ENCODE data around the gene HOXD9. TPM values are rescaled to one million over a fixed set of nuclear protein-coding genes. Genes with fewer than 3 reads are reported as not detected.

The HOXD9 gene
- total RNA-seq, 1 experiment from 2014 or later, result not detected

- H3K9me3 Mint-ChIP-seq, result peaks cover 4 to 8% of the 10 kb centered on the region in 2 experiments; a peak in 4 of 5 replicates
Observed at GRCh38 chr2:176136374-176137251, 14.1 kb downstream of the HOXD9 start.

More at GRCh38 chr2:176136374-176137251, 14.1 kb downstream of the HOXD9 start:
- Histone ChIP-seq H4K20me1 (ENCODE audit: control insufficient read depth, insufficient read depth, insufficient read length) (no peaks in the 10 kb centered on the region), H3K4me1 (ENCODE audit: insufficient read depth, low read length) (no peaks in the 10 kb centered on the region; the same call in 1 of the 2 replicates), H3K23ac (ENCODE audit: insufficient read length, low read depth, low read length) (no peak overlapping the region), H3K9me3 (ENCODE audit: control insufficient read depth, low read depth, low read length) (no peaks in the 10 kb centered on the region), H3K23me2 (ENCODE audit: insufficient read length, low read depth, low read length, poor library complexity, severe bottlenecking) (peaks cover 8% of the 10 kb centered on the region), H3K27ac (ENCODE audit: insufficient read length, low read depth, low read length) (no peak overlapping the region), H2AK5ac (ENCODE audit: insufficient read length, low read length) (no peak overlapping the region), H3K79me1 (ENCODE audit: insufficient read depth, low read depth, low read length, poor library complexity, severe bottlenecking) (no peaks in the 10 kb centered on the region), H2BK5ac (ENCODE audit: insufficient read length, low read length) (no peak overlapping the region), H3K27me3 (ENCODE audit: insufficient read depth, low read length) (peaks cover 91% of the 10 kb centered on the region), H4K91ac (ENCODE audit: insufficient read length, low read depth, low read length) (no peak overlapping the region), H2BK12ac (ENCODE audit: insufficient read length, low read depth, low read length) (no peak overlapping the region), H2BK20ac (ENCODE audit: low read depth, low read length, poor library complexity, severe bottlenecking) (no peak overlapping the region), H3K56ac (ENCODE audit: insufficient read length, low read depth, low read length) (no peak overlapping the region), H2AFZ (ENCODE audit: low read length) (no peak overlapping the region), H2BK15ac (ENCODE audit: low read depth, low read length) (no peak overlapping the region), H3K18ac (ENCODE audit: insufficient read length, low read depth, low read length) (no peak overlapping the region), H3K79me2 (ENCODE audit: insufficient read depth, low read length) (no peaks in the 10 kb centered on the region), H3K9ac (ENCODE audit: extremely low read depth, insufficient read length, low read length) (no peak overlapping the region), H2BK120ac (ENCODE audit: low read depth, low read length, poor library complexity, severe bottlenecking) (no peak overlapping the region), H3K4ac (ENCODE audit: low read depth, low read length) (no peak overlapping the region), H3K14ac (ENCODE audit: insufficient read depth, low read length) (no peak overlapping the region), H4K5ac (ENCODE audit: insufficient read length, low read depth, low read length) (no peak overlapping the region), H4K8ac (replicated peaks; ENCODE audit: insufficient read length, low read depth, low read length) (no peak overlapping the region), H3T11ph (ENCODE audit: low read length) (no peak overlapping the region), H3K4me2 (ENCODE audit: insufficient read depth, insufficient read length, low read length) (peak overlapping the region; percentile 44)
- H3K4me3 Mint-ChIP-seq, result peak overlapping the region; percentile 47 to 81
- WGBS (ENCODE audit: extremely low coverage, insufficient read length, low lambda C conversion rate), result no CpG with 5 or more reads among the region's 71 CpGs
- peaks cover 98% of the 10 kb centered on the region for H3K27me3 Mint-ChIP-seq (ENCODE audit: low read depth)
- no peak for TF ChIP-seq CTCF (conservative IDR thresholded peaks at IDR 0.05)
- peak; percentile 52 for DNase-seq
- peaks cover 2 to 11% of the 10 kb centered on the region in 2 experiments; a peak in 3 of 4 replicates for H3K4me1 Mint-ChIP-seq
- H3K36me3 Mint-ChIP-seq (ENCODE audit: insufficient read depth in 1 of 3, low read depth in 3 of 3), result no peaks in the 10 kb centered on the region
- H3K27ac Mint-ChIP-seq, result no peak overlapping the region

Data from H9 (cell line).